COLO829 (cell line): ENCODE measurements around the gene HDAC4.

Source experiments
- DNase-seq: peaks from one replicate; pipeline ENCODE4 v3.0.0; 2012; ENCODE audit warnings: low spot score

Gene HDAC4

DNA sequence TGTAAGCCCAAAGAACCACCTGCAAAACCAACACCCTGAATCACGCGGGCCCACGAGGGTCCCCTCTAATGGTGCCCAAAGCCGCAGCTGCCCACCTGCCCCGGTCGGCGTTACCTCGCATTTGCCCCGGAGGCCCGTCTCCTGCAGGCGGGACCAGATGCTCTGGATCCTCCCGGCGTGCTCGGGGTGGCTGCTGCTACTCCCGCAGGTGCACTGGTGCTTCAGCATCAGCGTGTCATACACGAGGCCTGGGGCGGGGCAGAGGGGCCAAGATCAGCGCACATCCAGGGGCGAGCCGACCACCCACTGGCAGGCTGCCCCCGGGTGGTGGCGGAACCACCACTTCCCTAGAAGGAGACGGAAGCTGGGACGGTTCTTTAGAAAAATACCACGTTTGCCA lies 292.9 kb downstream of the HDAC4 start:
- no peak for DNase-seq

- DNase-seq: no peak
Measured at GRCh38 chr2:239106966-239107365, 293.9 kb downstream of the HDAC4 start.

DNA sequence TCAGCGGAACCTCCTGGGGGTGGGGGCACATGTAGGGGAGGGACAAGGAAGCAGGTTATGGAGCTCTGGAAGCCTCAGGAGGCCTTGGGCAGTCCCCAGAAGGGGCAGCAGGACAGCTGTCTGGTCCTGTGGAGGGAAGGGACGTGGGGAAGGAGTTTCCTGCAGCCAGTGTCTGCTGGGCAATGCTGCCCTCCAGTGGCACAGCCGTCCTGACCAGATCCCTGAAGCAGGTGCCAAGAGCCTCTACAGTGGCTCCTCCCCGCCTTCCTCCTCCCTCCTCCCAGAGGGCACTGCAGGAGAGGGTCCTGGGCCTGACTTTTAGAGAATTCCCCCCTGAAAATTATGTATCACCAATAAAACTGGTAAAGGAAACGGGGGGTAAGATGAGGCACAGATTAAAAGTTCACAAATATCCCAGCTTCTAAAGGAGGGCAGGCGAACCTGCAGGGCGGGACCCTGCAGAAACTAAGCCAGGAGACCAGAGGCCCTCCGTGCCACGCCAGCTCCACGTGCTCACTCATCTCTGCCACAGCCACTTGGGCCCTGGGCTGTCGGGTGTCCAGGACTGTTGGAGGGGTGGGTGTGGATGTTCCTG lies 294.4 kb downstream of the HDAC4 start:
- DNase-seq: peak; percentile 56

DNA sequence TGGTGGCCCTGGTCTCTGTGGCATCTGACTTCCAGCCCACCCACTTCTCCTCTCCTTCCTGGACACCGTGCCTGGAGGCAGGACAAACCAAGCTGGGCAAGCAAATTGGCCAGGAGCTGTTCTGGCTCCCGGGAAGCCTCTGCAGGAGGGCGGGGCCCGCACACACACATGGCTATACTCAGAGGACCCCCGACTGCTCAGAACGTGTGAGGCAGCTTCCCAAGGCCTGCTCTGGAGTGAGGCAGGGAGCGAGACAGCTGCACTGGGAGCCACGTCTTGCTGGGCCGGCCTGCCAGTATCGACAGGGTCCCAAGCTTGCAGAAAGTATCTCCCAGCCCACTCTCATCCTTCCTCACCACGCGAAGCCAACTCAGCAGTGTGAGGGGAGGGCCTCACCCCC lies 295.6 kb downstream of the HDAC4 start:
- DNase-seq: no peak

DNA sequence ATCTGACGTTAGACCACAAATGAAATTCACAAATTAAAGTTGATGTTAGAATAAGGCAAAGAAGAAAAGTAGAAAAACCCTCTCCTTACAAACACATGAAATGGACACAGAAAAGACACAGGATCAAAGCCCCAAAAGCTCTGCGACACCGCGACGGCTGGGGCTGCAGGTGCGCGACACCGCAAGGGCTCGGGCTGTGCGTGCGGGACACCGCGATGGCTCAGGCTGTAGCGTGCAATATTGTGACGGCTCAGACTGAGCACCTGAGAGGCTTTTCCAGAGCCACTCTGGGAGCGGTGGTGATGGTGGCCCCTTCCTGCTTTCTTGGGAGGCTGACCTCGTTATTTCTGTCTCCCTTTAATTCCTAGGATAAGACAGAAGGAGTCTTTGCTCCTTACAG lies 296.0 kb downstream of the HDAC4 start:
- no peak for DNase-seq

DNA sequence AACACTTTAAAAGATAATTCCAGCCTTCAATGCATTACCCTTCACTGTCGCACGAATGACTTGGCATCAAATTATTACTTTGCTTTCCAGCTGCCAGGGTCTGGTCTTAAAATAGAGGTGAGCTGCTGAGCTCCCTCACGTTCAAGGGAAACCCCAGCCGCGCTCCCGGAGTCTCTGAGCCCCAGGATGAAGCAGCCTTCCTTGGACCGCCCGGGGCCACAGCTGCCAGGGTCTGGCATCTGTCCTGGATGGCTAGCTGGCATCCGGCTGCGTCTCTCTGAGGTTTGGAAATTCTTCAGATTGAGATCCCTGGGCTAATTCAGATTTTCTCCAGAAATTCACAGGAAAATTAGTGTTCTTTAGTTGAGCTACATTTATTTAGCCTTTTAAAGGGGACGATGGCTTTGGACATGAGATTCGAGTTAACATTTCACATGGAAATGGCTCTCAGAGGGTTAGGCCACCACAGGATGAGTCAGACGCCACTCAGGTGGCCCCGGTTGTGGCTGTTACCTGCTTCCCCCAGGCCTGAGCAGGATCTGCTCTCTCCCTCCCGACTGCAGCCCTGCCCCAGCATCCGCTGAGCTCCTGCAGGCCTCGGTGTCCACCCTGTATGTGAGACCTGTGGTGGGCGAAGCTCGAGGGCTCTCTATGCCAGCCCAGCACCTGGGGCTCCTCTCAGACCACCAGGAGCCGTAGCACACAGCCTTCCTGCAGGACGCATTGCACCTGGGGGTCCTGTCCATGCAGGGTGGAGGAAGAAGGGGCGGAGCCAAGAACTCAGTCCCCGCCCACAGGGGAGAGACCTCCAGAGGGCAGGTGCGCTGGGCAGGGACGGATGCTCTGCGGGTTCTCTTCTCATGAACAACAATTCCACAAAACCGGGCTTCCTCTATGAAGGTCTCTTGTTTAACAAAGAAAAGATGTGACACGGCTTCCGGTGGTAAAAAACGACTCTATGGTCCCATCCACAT lies 297.4 kb downstream of the HDAC4 start:
- DNase-seq: no peak

DNA sequence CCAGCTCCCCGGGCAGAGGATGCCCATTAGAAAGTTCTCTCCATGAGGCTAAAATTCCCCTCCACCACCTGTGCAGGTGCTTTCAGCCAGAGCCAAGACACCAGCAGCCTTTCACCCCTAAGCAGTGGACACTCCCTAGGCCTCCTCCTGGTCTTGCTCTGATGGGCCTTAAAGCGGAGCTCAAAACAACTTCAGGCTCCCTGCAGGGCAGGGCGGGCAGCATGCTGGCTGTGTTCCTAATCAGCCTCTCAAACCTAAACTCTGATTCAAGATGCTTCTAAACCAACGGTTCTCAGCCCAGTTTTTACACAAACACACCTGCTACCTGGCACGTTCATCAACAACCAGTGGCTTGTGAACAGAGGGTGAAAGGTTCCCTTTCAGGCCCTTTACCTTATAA lies 298.6 kb downstream of the HDAC4 start:
- no peak for DNase-seq

- no peak for DNase-seq
Measured at GRCh38 chr2:239101807-239102206, 299.0 kb downstream of the HDAC4 start.

- no peak for DNase-seq
Measured at GRCh38 chr2:239101071-239101470, 299.7 kb downstream of the HDAC4 start.

- no peak for DNase-seq
Measured at GRCh38 chr2:239099474-239099873, 301.3 kb downstream of the HDAC4 start.

GRCh38 chr2:239098288-239098970 lies 302.4 kb downstream of the HDAC4 start:
- DNase-seq: no peak

- DNase-seq: no peak
Measured at GRCh38 chr2:239097428-239097696, 303.5 kb downstream of the HDAC4 start.

- DNase-seq: no peak
Measured at GRCh38 chr2:239096676-239097427, 304.0 kb downstream of the HDAC4 start.

- DNase-seq: no peak
Measured at GRCh38 chr2:239095460-239096081, 305.2 kb downstream of the HDAC4 start.

DNA sequence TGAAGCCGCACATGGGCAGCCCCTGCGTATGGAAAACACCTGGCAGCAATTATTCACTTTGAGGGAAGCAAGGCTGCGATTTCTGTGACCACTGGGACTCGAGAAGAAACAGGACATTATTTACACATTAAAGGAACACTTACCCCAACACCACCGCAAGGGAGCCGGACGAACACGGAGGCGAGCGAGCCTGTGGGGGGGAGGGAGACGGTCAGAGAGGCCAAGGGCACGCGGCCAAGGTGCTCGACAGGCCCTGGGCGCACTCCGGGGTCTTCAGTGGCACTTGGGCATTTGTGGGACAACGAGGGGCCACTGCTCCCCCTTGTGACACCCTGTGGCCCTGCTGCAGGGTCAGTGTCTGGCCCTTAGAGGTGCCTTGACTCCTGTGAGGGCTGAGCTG lies 306.0 kb downstream of the HDAC4 start:
- no peak for DNase-seq

DNA sequence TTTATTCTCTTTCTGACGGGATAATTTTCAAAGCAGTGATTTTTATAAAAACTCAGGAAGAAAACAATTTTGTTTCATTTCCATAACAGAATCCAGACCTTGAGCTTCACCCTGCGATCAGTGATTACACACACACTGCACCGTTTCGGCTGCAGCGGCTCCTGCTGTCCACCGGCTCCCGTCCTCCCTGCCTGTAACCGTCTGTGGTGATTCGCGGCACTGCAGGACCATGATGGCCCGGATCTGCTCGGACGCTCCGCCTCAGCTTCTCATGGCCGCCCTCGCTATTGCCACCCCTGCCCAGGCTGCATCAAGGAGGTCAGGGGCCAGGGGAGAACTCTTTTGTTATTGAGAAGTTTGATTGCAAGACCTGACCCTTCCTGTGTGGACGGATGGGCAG lies 306.9 kb downstream of the HDAC4 start:
- DNase-seq: no peak

DNA sequence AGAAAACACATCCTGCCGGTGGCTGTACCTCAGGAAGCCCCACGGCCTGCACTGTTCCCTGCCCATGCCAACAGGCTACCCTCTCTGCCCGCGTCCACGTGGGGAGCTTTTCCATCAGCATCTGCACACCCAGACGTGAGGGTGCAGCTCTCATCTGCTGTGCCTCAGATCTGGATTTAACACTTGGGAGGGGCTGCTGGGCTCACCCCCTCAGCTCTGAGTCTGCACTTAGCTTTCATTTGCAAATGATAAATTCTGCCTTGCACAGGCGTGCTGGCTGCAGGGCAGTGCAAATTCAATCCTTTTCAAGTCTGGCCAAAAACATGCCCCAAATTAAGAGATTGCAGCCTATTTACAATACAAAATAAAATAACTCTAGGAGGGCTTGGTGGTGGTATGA lies 307.3 kb downstream of the HDAC4 start:
- DNase-seq: no peak

DNA sequence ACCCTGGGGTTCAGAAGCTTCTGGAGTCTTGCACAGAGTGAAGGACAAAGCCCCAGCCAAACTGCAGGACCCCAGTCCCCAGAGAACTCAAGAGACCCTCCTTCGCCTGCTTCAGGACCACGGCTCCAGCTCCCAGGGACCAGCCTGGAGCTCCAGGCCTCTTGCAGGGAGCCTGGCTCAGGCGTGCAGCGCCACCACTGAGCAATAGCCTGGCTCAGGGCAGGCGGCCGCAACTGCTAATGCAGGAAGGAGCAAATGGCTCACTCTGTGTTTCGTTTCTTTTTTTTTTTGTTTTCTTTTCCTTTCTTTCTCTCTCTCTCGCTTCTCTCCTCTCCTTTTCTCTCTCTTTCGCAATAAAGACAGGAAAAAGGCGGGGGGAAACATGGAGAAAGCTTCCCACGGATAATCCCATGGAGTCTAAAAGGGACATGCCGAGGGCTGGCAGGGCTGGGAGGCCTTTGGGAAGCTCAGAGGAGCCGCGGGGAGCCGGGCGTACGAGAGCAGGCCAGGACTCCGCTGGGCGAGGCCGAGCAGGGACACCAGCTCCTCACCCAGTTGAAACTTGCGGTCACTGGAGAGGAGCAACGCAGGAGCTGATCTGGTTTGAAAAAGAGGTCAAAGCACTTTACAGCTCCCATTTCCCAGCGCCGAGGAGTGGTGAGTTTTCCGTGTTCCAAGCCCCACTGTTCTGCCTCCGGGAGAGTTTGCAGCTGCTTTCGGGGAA lies 308.1 kb downstream of the HDAC4 start:
- DNase-seq: no peak

DNA sequence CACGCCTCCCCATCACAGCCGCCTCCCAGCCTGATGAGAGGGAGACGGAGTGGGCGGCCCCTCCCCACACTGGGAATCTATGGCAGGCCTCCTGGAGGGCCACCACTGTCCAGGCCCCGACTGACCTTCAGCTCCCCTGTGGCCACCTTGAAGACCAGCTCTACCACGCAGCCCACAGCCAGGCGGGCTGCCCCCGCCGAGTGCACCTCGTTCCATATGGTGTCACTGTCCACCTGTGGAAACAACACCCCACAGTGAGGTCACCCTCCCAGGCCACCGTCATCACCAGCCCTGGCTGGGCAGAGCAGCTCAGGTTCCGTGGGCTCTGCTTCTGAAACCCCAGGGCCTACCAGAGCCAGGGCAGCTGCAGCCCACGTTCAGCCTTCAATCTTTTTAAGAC lies 310.9 kb downstream of the HDAC4 start:
- no peak for DNase-seq

DNA sequence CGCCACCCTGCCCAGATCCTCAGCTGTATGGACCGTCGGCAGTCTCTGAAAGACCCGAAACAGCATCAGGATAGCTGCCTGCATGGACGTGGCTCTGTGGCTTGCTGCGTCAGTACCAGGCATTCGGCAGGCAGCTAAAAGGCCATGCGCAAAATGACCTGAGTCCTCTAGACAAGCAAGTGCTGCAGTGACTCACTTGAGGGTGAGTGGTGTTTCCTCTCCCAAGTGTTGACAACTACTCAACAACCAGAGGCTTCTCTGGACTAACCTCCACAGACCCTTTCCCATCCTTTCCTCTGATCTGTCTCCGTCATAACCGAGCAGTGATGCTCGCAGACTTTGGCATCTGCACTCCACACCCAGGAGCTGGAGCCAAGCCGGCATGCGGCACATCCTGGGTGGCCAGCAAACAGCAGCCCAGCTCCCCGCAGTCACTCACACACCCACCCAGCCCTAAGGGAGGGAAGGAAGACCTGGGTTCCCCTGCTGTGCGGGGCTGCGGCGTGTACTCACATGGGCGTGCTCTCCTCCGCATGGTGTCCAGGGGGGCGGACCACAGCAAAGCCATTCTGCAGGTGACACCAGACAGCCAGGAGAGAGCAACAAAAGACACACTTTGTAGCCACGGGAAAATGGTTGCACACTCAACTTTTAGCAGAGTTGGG lies 313.6 kb downstream of the HDAC4 start:
- no peak for DNase-seq
